Suppressor macrophage treated with lipopolysaccharide for 1 hour (primary cell): ENCODE results near the gene ADAMTS2.

ENCODE experiments used
- DNase-seq, 3 donors: peaks; one replicate each; pipeline ENCODE4 v3.0.0-alpha.2; 2020 to 2022

Gene ADAMTS2

DNA sequence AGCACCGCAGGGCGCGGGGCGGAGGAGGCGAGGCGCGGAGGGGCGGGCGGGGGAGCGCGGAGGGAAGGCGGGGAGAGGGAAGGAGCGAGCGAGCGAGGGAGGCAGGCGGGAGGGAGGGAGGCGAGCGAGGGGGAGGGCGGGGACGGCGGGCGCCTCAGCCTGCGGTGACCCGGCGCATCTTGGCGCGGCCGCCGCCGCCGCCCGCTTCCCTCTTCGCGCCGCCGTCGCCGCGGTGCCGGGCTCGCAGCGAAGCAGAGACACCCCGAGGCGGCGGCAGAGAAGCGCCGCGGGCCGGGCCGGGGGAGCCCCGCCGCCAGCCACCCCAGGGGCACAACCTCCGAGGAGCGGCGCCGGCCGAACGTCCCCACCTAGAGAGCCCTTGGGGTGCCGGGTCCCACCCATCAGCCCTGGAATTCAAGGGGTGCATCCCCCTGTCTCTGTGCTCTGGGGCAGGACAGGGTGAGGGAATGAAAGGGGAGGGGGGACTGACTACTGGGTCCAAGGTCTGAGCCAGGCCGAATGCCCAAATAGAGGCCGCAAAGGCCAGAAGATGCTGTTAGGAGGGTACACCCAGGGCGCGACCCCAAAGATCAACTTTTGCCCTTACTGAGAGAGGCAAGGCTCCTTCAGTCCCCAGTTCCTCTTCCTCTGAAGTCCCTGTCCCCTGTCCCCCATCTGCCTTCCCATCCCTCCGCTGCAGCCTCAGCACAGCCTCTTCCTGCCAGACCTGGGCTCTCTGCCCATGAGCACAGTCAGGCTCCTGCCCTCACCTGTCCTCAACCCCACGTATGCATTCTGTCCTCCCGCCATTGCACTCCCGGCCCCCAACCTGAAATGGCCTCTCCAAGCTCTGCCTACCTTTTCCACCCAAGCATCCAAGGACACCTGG is at the start of gene ADAMTS2:
Gene ADAMTS2 (minus strand): TSS at position 29 of the 889 bp plus-strand sequence. CDS start 133 bp downstream, outside the sequence.
- DNase-seq = peak; percentile 19 to 72 (median 30)

DNA sequence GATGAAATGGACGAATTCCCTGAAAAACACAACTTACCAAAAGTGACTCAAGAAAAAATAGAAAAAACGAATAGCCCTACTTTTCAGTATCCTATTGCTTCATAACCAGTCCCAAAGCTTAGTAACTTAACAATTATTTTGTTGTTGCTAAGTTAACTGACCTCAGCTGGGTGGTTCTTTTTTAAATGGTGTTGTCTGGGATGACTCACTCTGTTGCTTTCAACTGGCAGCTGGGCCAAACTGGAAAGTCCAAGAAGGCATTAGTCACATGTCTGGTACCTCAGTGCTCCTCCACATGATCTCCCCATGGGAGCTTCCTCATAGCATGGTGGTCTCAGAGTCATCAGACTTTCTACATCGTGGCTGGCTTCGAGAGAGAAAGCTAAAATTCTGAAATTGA is 47.8 kb upstream of the ADAMTS2 start:
- peak; percentile 72 to 88 (median 72) for DNase-seq

DNA sequence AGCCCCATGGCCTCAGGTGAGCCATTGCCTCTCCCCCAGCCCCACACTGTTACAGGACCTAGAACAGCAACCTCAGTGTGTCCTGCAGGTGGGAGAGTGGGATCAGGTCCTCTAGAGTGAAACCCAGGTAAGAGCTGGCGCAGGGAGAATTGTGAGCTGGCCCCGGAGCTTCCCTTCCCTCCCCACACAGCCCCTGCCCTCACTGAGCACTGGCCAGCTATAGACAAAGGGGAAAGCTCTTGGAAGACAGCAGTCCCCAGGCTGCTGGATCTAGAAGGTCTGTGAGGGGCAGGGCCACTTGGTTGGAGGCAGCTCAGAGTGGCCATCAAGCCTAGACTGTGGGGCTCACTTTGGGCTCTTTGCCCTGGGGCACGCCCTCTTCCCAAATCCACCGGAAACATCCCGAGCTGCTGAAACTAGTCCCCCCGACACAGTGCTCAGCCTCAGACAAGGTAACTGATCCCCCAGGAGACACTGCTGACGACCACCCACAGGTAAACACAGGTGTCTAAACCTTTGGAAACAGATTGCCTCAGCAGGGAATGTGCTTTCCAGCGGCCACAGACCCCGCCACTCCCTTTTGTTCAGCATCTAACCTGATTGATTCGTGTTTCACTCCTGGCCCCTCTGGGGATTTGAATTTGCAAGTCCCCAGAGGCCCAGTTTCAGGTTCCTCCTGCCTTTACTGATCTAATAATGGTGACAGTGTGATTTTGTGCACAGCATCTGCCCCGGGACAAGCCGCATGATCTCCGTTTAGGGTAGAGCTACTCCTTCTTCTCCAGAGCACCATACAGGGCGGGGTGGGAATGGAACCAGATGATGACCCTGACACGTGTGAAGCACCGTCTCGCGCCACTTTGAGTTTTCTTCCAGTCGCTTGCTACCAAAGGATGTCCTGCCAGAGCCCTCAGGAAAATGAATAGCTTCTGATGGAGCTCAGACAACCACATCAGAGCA is 42.2 kb upstream of the ADAMTS2 start:
- no peak for DNase-seq

DNA sequence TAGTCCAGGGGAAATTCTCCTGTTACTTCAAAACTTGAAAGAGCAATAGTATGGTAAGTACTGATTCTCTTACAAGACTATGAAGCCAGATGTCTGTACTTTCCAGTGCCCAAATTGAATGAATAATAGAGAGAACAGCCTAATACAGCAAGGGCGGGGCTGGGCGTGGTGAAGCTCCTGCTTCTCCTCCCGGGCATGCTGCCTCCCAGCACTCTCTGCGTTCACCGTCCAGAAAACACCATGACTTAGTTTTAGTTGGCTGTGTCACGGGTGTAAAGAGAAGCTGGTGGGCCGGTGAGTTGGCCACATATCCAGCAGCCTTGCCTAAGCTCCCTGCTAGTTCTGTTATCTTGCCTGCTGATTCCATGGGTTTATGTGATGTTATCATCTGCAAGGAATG is 40.7 kb upstream of the ADAMTS2 start:
- DNase-seq = no peak

DNA sequence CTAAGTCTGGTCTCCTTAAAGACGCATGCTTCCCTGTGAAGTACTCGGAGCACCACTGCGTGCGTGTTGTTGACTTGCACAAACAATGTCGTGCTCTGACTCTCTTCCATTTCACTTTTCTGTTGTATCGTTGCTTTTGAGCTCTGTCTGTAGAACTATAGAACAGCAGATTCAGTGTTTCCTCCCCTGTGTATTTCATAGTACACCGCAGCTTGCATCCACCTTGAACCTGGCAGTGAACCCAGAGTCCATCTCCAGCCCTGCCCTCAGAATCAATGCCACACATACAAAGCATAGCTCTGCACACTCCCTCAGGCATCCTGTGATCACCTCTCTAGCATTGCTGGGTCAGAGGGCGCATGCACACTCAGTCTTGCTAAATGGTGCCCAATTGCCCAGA is 37.2 kb upstream of the ADAMTS2 start:
- no peak for DNase-seq

DNA sequence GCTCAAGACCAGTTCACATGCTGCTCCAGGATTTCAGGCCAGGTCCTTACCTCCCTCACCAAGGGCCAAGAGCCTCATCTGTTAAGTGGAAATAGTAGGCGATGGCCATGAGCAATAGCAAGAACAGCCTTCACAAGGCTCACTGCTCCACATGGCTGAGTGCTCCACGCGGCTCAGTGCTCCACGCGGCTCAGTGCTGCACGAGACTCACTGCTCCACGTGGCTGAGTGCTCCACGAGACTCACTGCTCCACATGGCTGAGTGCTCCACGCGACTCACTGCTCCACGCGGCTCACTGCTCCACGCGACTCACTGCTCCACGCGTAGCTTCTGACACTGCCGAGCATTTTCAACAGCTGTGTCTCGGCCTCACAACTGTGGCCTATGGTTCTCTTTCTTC is 36.4 kb upstream of the ADAMTS2 start:
- no peak for DNase-seq

DNA sequence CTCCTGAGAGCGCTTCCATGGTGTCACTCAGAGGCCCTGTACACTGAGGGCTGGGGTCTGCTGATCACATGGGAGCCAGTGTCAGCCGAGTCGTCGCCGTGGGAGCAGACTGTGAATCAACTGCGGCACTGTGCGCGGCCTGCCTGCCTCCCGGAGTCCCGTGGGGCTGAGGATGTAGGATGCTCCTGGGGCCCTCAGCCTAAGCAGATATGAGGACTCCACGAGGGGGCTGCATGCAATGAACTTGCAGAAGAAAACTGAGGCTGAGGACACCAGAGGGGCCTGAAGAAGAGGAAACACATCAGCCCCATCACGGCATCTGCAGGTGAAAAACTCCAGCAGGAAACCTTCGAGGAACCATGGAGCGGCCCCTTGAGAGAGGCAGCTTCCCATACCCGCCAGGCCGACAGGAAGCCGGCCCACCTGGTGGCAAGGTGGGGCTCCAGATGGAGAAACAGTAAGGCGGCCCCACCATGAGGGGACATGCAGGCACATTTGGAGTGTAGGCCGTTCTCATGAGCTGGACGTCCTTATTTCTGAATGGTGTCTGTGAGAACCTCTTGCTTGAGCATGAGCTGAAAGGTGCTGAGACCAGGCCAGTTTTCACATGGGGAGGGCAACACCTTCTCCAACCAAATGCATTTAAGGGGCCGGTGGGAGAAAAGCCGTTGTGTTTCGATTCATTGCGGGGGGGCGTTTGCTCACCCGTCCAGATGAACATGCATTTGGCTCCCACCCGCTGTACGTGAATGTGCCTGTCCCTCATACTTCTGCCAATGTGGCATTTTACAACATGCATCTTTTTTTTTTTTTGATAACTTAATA is 35.2 kb upstream of the ADAMTS2 start:
- no peak for DNase-seq

DNA sequence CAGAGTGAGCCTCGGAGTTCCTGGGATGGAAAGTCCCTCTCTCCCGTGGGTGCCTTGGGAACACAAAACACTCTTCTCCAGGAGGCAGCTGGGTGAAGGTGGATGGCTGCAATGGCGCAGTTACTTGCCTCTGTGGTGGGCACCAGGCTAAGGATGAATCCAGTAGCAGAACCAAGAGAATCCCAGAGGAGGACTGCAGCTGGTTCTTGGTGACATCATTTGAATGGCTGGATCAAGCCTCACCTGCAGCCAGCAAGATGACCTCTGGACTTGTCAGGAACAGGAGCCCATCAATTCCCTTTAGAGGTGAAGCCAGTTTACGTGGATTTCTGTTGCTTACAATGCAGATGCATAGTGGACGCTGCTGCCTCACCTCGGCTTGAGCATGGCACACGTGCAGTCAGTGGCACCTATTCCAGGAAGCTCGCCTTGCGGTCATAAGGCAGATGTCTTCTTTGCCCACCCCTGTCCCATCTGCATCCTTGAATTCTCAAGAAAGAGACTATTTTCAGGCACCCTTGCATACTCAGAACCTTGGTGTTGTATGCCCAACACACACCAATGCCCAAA is 34.1 kb upstream of the ADAMTS2 start:
- DNase-seq = no peak

DNA sequence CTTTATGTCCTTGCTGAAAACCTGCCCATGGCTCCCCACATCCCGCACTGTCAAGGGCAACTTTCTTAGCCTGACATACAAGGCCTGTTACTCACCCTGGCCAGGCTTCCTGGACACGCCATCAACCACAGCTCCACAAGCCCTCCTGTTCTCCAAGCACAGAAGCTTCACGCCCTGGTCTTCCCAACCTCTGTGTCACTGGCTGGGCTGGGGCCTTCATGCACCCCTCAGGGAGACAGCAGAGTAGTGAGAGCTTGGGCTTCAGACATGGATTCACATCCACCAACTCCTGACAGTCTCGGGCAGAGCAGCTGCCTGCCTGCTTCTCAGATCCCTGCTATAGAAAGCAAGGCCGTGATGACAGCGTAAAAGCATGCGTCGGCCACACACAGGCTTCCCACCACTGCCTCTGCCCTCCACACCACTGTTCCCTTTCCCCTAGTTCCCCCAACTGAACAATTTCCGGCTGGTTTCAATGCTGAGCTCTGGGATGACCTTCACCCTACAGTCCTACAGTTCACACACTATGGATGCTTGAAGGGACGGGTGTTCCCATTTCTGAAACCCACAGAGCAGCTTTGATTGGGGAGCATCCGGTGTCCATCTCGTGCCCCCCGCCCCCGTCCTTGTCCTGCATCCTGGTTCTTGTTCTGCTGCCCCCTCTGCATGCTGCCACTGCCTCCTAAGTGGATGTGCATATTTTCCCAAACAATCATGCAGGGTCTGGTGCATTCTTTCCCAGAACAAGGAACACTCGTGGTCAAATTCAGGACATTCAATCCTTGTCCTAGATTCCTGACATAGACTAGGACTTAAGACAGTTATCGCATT is 33.4 kb upstream of the ADAMTS2 start:
- DNase-seq = no peak

DNA sequence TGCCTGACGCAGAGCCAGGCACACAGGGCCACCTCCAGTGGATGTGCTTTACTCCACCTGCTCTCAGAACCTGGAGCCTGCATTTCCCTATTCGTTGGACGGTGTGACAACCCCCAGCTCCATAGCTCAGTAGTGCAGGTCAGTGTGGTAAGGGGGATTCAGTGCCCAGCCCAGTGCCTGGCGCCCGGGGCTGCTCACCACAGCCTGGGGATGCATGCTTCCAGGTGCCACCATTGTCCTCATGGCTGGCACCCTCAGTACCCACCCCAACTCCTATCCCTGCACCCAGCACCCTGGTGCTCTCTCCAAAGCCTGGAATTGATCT is 32.8 kb upstream of the ADAMTS2 start:
- no peak for DNase-seq

DNA sequence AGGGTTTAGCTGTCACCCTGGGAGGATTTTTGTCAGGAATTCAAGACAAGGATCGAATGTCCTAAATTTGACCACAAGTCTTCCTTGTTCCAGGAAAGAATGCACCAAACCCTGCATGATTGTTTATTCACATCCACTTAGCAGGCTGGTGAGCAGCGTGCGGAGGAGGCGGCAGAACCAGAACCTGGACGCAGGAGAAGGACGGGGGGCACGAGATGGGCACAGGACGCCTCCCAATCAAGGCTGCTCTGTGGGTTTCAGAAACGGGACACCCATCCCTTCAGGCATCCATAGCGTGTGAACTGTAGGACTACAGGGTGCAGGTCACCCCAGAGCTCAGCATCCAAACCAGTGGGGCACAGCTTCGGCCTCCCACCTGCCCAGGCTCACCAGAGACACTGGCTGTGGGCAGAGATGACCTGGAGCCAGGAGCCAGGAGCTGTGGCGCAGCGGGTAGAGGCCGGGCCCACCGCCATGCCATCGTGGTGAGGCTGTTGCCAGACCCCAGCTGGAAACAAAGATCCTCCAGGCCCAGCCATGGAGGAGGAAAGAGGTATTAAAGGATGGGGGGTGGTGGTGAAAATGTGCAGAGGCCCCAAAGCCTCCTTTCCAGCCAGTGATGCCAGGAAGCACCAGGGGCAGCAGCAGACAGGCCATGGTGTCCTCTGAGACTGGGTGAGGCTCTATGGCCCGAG is 32.3 kb upstream of the ADAMTS2 start:
- DNase-seq = no peak

DNA sequence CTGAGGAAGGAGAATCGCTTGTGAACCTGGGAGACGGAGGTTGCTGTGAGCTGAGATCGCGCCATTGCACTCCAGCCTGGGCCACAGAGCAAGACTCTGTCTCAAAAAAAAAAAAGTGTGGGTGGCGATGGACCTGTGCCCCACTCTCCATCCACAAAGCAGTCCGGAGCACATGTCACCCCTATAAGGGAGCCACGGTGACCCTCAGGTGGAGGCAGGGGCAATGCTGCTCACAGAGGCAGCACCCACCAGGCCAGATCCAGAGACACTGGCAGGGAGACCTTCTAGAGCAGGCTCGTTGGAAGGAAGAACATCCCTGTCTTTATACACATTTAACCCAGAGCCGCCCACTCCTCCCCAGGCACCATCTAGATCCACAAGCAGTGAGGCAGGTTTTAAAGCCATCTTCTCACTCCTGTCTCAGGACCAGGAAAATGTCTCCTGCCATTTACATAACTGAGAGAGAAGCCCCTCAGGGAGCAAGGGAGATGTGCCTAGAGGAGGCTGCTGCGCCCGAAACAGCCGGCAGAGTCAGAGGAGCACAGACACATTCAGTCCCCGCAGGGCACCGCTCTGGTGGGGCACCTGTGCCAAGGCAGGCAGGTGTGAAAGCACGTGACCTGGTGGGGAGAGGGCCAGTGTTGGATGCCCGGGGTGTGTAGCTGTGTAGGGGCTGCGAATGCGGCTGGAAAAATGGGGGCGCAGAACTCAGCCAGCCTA is 31.6 kb upstream of the ADAMTS2 start:
- DNase-seq = no peak

DNA sequence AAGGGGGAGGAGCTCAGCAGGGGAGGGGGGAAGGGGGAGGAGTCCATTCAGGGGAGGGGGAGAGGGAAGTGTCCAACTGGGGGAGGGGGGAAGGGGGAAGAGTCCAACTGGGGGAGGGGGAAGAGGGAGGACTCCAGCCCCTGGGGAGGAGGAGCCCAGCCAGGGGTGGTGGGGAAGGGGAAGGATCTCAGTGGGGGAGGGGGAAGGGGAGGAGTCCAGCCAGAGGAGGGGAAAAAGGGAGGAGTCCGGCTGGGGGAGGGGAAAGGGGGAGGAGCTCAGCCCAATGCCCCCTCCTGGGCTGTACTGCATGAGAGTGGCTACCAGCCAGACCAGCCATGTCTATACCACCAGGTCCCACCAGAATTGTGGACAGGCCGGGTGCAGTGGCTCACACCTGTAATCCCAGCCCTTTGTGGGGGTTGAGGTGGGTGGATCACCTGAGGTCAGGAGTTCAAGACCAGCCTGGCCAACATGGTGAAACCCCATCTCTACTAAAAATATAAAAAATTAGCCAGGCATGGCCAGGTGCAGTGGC is 30.6 kb upstream of the ADAMTS2 start:
- no peak for DNase-seq

DNA sequence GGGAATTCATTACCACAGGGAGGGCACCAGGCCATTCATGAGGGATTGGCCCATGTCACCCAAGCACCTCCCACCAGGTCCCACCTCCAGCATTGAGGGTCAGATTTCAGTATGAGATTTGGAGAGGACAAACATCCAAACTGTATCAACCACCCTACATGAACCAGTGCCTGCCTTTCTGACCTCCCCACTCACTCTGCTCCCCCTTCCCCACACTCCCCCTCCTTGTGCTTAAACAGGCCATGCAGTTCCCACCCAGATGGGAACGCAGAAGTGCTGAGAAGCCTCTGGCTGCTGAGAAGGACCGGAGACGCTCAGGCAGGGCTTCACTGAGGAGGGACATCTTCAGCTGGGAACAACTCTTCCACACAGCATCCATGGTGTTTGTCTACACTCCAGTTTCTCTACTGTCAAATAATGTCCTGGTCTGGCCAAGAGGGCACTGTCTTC is 30.0 kb upstream of the ADAMTS2 start:
- no peak for DNase-seq

DNA sequence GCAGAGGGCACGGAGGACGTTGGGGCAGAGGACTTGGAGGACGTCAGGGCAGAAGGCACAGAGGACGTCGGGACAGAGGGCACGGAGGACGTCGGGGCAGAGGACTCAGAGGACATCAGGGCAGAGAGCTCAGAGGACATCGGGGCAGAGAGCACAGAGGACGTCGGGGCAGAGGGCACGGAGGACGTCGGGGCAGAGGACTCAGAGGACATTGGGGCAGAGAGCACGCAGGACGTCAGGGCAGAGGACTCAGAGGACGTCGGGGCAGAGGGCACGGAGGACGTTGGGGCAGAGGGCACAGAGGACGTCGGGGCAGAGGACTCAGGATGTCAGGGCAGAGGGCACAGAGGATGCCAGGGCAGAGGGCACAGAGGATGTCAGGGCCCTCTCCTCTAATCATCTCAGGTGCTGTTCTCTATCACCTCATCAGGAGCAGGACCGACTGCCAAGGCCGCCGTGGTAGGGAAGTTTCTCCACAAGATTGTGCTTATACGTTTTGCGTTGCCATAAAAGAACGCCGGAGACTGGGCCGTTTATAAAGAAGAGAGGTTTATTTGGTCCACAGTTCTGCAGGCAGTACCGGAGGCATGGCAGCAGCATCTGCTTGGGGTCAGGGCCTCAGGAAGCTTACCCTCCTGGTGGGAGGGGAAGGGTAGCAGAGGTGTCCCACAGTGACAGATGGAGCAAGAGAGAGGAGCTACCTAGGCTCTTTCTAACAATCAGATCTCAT is 29.4 kb upstream of the ADAMTS2 start:
- DNase-seq = no peak

DNA sequence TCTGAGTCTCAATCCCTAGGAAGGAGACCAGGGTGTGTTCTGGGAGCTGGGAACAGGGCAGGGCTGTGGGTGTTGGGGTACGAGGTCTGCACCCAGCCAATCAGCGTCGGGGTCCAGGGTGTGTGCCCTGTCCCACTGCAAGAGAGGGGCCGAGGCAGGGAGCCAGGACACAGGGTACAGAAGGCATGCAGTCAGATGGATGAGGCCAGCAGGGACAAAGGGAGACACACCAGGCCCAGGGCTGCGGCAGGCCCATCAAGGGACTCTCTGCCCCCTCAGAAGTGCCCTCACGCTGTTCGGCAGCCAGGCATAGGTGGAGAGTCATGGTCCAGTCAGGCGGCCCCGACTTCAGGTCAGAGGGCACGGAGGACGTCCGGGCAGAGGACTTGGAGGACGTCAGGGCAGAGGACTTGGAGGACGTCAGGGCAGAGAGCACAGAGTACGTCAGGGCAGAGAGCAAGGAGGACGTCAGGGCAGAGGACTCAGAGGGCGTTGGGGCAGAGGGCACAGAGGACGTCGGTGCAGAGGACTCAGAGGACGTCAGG is 28.8 kb upstream of the ADAMTS2 start:
- no peak for DNase-seq

DNA sequence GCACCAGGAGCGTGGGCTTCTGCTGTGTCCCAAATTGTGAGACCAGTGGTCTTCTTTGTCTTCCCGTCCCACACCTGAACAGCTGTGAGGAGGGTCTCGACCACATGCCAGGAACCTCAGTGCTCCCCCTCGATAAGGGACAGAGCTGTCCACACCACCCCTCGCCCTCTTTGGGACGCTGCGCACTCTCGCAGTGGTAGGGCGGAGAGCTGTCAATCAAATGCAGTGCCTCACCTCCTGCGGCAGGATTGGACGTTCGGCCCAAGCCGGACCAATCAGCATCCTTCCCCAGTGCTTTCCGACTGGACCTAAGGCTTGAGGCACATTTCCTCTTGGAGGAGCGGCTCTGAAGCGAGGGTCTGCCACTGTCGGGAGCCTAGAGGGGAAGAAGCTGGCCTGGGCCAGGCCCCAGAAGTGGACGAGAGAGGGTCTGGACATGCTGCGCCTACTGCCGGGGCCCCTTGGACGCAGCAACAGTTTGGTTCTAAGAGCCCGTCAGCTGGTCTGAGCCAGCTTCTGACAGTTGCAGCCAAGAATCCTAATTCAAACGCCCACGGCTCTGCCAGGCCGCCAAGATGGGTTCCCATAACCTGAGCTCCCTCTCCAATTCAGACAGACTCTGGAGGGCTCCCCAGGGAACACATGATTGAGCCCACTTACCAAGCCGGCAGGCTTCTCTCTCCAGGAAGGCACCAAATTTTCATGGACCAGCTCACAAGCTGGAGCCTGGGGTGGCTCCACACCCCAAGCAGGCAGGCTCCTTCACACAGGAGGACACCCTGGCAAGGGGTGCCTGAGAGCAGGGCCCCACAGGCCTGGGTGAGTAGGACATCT is 28.1 kb upstream of the ADAMTS2 start:
- no peak for DNase-seq
